SU-DHL-6 (cell line): Measurements from ENCODE around the gene STK11.

Experiments used
- H2AFZ ChIP-seq: fragments of 200-600 bp; sonication (generic); 2 replicates; pipeline ENCODE4 v1.6.1; 2014; ENCODE audit warnings: low read depth, mild to moderate bottlenecking, moderate library complexity, mixed read lengths, antibody characterized with exemption, low read length; ENCODE audit not compliant: severe bottlenecking
- H3F3A ChIP-seq: fragments of 200-600 bp; shearing (Covaris generic); 2 replicates; pipeline ENCODE4 v1.6.0; 2016; ENCODE audit warnings: antibody characterized with exemption, mild to moderate bottlenecking; ENCODE audit not compliant: insufficient read depth
- H3K27ac ChIP-seq: fragments of 200-600 bp; sonication (generic); 2 replicates; pipeline ENCODE4 v1.5.1; 2016; ENCODE audit warnings: low read depth, mild to moderate bottlenecking, low read length, moderate library complexity, mixed read lengths
- H3K27me3 ChIP-seq: fragments of 200-600 bp; sonication (generic), shearing (Covaris generic); 2 replicates; pipeline ENCODE4 v1.6.0; 2014; ENCODE audit warnings: mild to moderate bottlenecking, low read length
- H3K36me3 ChIP-seq: fragments of 200-600 bp; sonication (generic); 2 replicates; pipeline ENCODE4 v1.6.1; 2014; ENCODE audit warnings: mild to moderate bottlenecking, low read length, mixed read lengths
- H3K4me2 ChIP-seq: fragments of 300-600, 200-600 bp; shearing (Covaris generic), sonication (generic); 2 replicates; pipeline ENCODE4 v1.6.0; 2014; ENCODE audit warnings: low read length, low read depth, mild to moderate bottlenecking; ENCODE audit not compliant: poor library complexity, severe bottlenecking
- H3K4me3 ChIP-seq: fragments of 200-600 bp; sonication (generic); 2 replicates; pipeline ENCODE4 v1.5.1; 2014; ENCODE audit warnings: antibody characterized with exemption, low read length, mild to moderate bottlenecking, mixed read lengths; ENCODE audit not compliant: insufficient read depth, poor library complexity, severe bottlenecking
- H3K79me2 ChIP-seq: fragments of 200-600 bp; sonication (generic); 2 replicates; pipeline ENCODE4 v1.6.1; 2014; ENCODE audit warnings: mild to moderate bottlenecking, low read length, moderate library complexity; ENCODE audit not compliant: insufficient read depth
- H3K9ac ChIP-seq: fragments of 200-600 bp; sonication (generic); 2 replicates; pipeline ENCODE4 v1.7.0; 2014; ENCODE audit warnings: mild to moderate bottlenecking, low read length
- H3K9me2 ChIP-seq: fragments of 200-600 bp; sonication (generic); replicated peaks from 2 replicates; pipeline ENCODE4 v1.6.1; 2014; ENCODE audit warnings: low read length; ENCODE audit not compliant: insufficient read depth
- H3K9me3 ChIP-seq: fragments of 200-600 bp; sonication (generic); 2 replicates; pipeline ENCODE4 v1.6.1; 2014; ENCODE audit warnings: low read length, mixed read lengths; ENCODE audit not compliant: insufficient read depth
- H4K20me1 ChIP-seq: fragments of 200-600 bp; sonication (generic); 2 replicates; pipeline ENCODE4 v1.6.1; 2014; ENCODE audit warnings: low read depth, mild to moderate bottlenecking, antibody characterized with exemption, low read length, moderate library complexity, mixed read lengths
- CTCF ChIP-seq: fragments of 200-600 bp; sonication (generic); IDR thresholded peaks from one replicate; pipeline ENCODE4 v1.5.1; 2017; ENCODE audit warnings: antibody characterized with exemption, mild to moderate bottlenecking, low read length, moderate library complexity; ENCODE audit not compliant: insufficient read depth, poor library complexity, severe bottlenecking
- EZH2phosphoT487 ChIP-seq: fragments of 200-600 bp; sonication (generic), shearing (Covaris generic); conservative IDR thresholded peaks from 2 replicates; pipeline ENCODE4 v1.6.1; 2018; ENCODE audit warnings: mild to moderate bottlenecking, antibody characterized with exemption, low read length, moderate library complexity, mixed read lengths

The STK11 gene

GRCh38 chr19:1182727-1183126, 22.9 kb upstream of the STK11 start:
- Histone ChIP-seq H2AFZ (no peak overlapping the region), H3K4me3 (no peak overlapping the region), H4K20me1 (no peaks in the 10 kb centered on the region), H3K27me3 (no peaks in the 10 kb centered on the region), H3K79me2 (no peaks in the 10 kb centered on the region), H3K36me3 (no peaks in the 10 kb centered on the region), H3K9ac (no peak overlapping the region), H3K9me2 (no peaks in the 10 kb centered on the region), H3K9me3 (no peaks in the 10 kb centered on the region), H3K4me2 (no peak overlapping the region), H3F3A (no peaks in the 10 kb centered on the region), H3K27ac (no peak overlapping the region)
- TF ChIP-seq CTCF: no peak
- TF ChIP-seq EZH2phosphoT487: no peak

- Histone ChIP-seq H3K27ac (no peak overlapping the region), H3K79me2 (no peaks in the 10 kb centered on the region), H3F3A (no peaks in the 10 kb centered on the region), H3K9me2 (no peaks in the 10 kb centered on the region), H3K27me3 (no peaks in the 10 kb centered on the region), H3K4me2 (no peak overlapping the region), H2AFZ (no peak overlapping the region), H3K9ac (no peak overlapping the region), H3K36me3 (no peaks in the 10 kb centered on the region), H4K20me1 (no peaks in the 10 kb centered on the region), H3K4me3 (no peak overlapping the region), H3K9me3 (no peaks in the 10 kb centered on the region)
- no peak for TF ChIP-seq CTCF
- TF ChIP-seq EZH2phosphoT487: no peak
Observed at GRCh38 chr19:1183543-1184172, 21.9 kb upstream of the STK11 start.

- Histone ChIP-seq H3K9ac (no peak overlapping the region), H3F3A (0 out of 2 replicates have a peak, but pooled peaks cover 3% of the 10 kb centered on the region), H3K4me2 (no peak overlapping the region), H2AFZ (no peak overlapping the region), H3K9me3 (no peaks in the 10 kb centered on the region), H3K79me2 (no peaks in the 10 kb centered on the region), H3K36me3 (no peaks in the 10 kb centered on the region), H4K20me1 (no peaks in the 10 kb centered on the region), H3K4me3 (no peak overlapping the region), H3K27ac (no peak overlapping the region), H3K9me2 (no peaks in the 10 kb centered on the region), H3K27me3 (no peaks in the 10 kb centered on the region)
- no peak for TF ChIP-seq EZH2phosphoT487
- TF ChIP-seq CTCF: no peak
Observed at GRCh38 chr19:1189419-1189818, 16.2 kb upstream of the STK11 start.
